Chondrocyte (in vitro differentiated cells): ENCODE data around the gene SLC35F3. TPM values are rescaled to one million over a fixed set of nuclear protein-coding genes. Genes with fewer than 3 reads are reported as not detected.

ENCODE experiments used
- microRNA-seq: library from miRNA; unstranded; fragments of <30 nt; microRNA quantifications from one replicate; pipeline ENCODE4 v1.2.0, GENCODE V29; 2020; ENCODE audit warnings: borderline number of aligned reads
- total RNA-seq: library from RNA; stranded (reverse); gene quantifications from 3 replicates; pipeline ENCODE4 v1.2.1, GENCODE V29; 2021

SLC35F3 gene
- total RNA-seq, 1 donor from 2014 or later, result not detected

Small RNA genes lying within 50 kb of the gene (microRNA-seq; reads per million reads assigned to microRNA genes)
- not detected for gene MIR4671
